ENCODE data around the gene KCNT2.

KCNT2 gene

DNA sequence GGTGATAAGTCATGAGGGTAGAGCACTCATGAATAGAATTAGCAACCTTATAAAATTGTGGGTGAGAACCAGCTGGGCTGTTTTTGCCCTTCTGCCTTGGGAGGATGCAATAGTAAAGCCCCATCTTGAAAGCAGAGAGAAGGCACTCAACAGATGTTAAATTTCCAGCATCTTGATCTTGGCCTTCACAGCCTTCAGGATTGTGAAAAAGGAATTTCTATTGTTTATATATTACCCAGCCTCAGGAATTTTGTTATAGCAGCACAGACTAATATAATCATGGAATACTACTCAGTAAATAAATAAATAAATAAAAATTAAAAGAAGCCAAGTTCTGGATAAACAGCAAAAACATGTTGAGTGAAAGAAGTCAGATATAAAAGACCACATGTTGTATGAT is 175.2 kb downstream of the KCNT2 start:
- ChIA-PET CTCF (interaction anchor here (1.3 kb wide), 1 partner anchor 8 kb away, joined by 4 read pairs; no protein-coding TSS in a partner anchor), POLR2A (no interaction called here)
- H3K27ac ChIP-seq (ENCODE audit: extremely low read depth, low read depth, low read length), result no peak overlapping the region
- TF ChIP-seq, protein P1, sequence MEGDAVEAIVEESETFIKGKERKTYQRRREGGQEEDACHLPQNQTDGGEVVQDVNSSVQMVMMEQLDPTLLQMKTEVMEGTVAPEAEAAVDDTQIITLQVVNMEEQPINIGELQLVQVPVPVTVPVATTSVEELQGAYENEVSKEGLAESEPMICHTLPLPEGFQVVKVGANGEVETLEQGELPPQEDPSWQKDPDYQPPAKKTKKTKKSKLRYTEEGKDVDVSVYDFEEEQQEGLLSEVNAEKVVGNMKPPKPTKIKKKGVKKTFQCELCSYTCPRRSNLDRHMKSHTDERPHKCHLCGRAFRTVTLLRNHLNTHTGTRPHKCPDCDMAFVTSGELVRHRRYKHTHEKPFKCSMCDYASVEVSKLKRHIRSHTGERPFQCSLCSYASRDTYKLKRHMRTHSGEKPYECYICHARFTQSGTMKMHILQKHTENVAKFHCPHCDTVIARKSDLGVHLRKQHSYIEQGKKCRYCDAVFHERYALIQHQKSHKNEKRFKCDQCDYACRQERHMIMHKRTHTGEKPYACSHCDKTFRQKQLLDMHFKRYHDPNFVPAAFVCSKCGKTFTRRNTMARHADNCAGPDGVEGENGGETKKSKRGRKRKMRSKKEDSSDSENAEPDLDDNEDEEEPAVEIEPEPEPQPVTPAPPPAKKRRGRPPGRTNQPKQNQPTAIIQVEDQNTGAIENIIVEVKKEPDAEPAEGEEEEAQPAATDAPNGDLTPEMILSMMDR (tag by site-specific recombination; IDR thresholded peaks at IDR 0.05), result no peak
- TF ChIP-seq PRDM2 (tag by site-specific recombination; IDR thresholded peaks at IDR 0.05; ENCODE audit: borderline replicate concordance) (no peak), ZNF704 (tag by site-specific recombination; IDR thresholded peaks at IDR 0.05) (no peak), ZBTB17 (tag by site-specific recombination; IDR thresholded peaks at IDR 0.05) (no peak), ZNF629 (tag by site-specific recombination; IDR thresholded peaks at IDR 0.05) (no peak), AEBP2 (tag by site-specific recombination; IDR thresholded peaks at IDR 0.05; ENCODE audit: borderline replicate concordance) (no peak), EGR2 (tag by site-specific recombination; IDR thresholded peaks at IDR 0.05; ENCODE audit: low read depth) (no peak), ZNF114 (tag by site-specific recombination; IDR thresholded peaks at IDR 0.05) (no peak), ZNF133 (tag by site-specific recombination; IDR thresholded peaks at IDR 0.05) (no peak), HOXD13 (CRISPR knock-in tag; IDR thresholded peaks at IDR 0.05; ENCODE audit: borderline replicate concordance) (no peak), ZXDB (tag by site-specific recombination; IDR thresholded peaks at IDR 0.05) (no peak), ZNF433 (tag by site-specific recombination; IDR thresholded peaks at IDR 0.05; ENCODE audit: low read depth) (no peak), ZNF521 (tag by site-specific recombination; IDR thresholded peaks at IDR 0.05) (no peak)
- no peaks in the 10 kb centered on the region for H3K36me3 ChIP-seq (ENCODE audit: control insufficient read depth in 2 of 2, insufficient read depth in 1 of 2, low read length in 2 of 2)
- H3K4me1 ChIP-seq (ENCODE audit: control insufficient read depth, insufficient read depth, low read length), result no peaks in the 10 kb centered on the region
- H3K4me3 ChIP-seq (ENCODE audit: low read depth, low read length), result no peak overlapping the region
- H3K9me3 ChIP-seq (ENCODE audit: control insufficient read depth, insufficient read depth, low read depth, low read length), result no peaks in the 10 kb centered on the region

DNA sequence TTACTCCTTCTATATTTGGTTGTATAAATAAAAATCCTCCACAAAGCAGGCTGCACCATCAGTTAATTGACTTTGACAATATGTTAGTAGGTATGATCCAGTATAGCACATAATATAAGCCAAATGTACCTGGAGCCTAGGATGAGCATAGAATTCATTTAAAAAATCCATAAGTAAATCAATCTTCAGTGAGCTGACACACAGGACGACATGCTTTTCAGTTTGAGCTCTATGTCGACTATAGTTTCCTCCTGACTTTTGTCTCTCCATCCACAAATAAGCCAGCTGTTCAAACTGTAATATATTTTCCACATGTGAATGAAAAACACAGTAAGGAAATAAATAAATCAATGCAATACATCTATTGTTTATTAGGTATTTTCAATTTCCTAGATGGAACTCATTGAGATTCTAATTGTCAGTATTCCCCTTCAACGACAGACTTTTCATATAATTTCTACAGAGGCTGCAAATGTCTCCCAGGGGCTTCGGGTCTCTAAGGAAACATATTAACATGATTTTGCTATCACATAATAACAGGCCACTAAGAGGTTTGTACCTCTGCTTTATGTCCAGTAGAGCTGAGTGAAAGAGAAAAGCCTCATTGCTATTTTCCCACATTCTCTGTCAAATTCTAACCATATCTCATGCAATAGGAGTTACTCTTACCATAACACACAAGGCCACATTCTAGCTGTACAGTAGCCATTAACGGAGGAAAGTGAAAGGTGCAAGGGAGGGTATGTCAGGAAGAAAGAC is 180.1 kb downstream of the KCNT2 start:
- ChIA-PET CTCF (no interaction called here), POLR2A (no interaction called here)
- Histone ChIP-seq H3K9me3 (ENCODE audit: control insufficient read depth, insufficient read depth, low read depth, low read length) (no peaks in the 10 kb centered on the region), H3K4me3 (ENCODE audit: low read depth, low read length) (no peak overlapping the region), H3K36me3 (ENCODE audit: control insufficient read depth in 2 of 2, insufficient read depth in 1 of 2, low read length in 2 of 2) (no peaks in the 10 kb centered on the region), H3K27ac (ENCODE audit: extremely low read depth, low read depth, low read length) (no peak overlapping the region), H3K4me1 (ENCODE audit: control insufficient read depth, insufficient read depth, low read length) (no peaks in the 10 kb centered on the region)
- TF ChIP-seq ZNF548 (tag by site-specific recombination; IDR thresholded peaks at IDR 0.05), result no peak
- TF ChIP-seq ZNF146 (tag by site-specific recombination; IDR thresholded peaks at IDR 0.05), result no peak
- TF ChIP-seq ZNF423 (tag by site-specific recombination; IDR thresholded peaks at IDR 0.05), result no peak
- no peak for TF ChIP-seq ZNF335 (tag by site-specific recombination; conservative IDR thresholded peaks at IDR 0.05)
- TF ChIP-seq ZNF354C (tag by site-specific recombination; IDR thresholded peaks at IDR 0.05; ENCODE audit: borderline replicate concordance, low read depth), result no peak
- TF ChIP-seq ZNF391 (tag by site-specific recombination; IDR thresholded peaks at IDR 0.05; ENCODE audit: borderline replicate concordance, low read depth), result no peak
- no peak for TF ChIP-seq ZNF223 (tag by site-specific recombination; IDR thresholded peaks at IDR 0.05)
- TF ChIP-seq ZNF560 (tag by site-specific recombination; IDR thresholded peaks at IDR 0.05; ENCODE audit: borderline replicate concordance), result no peak
- no peak for TF ChIP-seq ZNF707 (tag by site-specific recombination; IDR thresholded peaks at IDR 0.05)
- TF ChIP-seq ZBTB1 (tag by site-specific recombination; IDR thresholded peaks at IDR 0.05), result no peak
- no peak for TF ChIP-seq MZF1 (tag by site-specific recombination; IDR thresholded peaks at IDR 0.05; ENCODE audit: borderline replicate concordance)
